HG03175 (cell line): ENCODE data around the gene EHD2.
"Not testable (repeated sequence)": the region's sequence is repeated elsewhere in the genome, so short reads cannot be mapped to it uniquely, and the experiment has no call there.

Experiments
- ATAC-seq: cut with Tn5 transposase; IDR thresholded peaks from one replicate; pipeline ENCODE4 v1.9.1; 2021; ENCODE audit warnings: mild to moderate bottlenecking, moderate library complexity; ENCODE audit not compliant: unreplicated experiment

EHD2 gene

DNA sequence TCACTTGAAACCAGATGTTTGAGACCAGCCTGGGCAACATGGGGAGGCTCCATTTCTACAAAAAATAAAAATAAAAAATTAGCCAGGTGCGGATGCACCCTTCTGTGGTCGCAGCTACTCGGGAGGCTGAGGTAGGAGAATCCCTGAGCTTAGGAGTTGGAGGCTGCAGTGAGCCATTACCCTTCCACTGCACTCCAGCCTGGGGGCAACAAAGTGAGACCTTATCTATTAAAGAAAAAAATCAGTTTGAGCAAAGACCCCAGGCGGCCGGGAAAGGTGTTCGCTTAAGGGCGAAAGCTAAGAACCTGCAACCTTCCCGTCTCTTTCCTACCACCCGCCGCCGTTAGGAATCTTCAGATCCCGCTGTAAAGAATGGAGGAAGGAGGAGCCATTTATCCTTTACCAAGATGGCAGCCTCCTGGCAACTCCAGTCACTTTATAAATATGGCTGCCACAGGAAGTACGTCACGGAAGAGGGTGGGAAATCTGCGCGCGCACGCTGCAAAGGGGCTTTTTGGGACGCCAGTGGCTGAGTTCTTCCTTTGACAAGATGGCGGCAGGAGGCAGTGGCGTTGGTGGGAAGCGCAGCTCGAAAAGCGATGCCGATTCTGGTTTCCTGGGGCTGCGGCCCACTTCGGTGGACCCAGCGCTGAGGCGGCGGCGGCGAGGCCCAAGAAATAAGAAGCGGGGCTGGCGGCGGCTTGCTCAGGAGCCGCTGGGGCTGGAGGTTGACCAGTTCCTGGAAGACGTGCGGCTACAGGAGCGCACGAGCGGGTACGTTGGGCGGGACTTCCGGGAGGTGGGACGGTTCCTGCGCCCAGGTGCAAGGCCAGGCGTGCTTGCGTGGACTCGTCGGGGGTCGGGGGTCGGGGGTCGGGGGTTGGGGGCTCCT is 32.0 kb downstream of the EHD2 start, which contains the start of gene NOP53:
NOP53 (plus strand) TSS at position 537 of the 892 bp plus-strand sequence; CDS start at position 551, 14 bp downstream.
- ATAC-seq: peak; percentile 74

GRCh38 chr19:47746129-47746528 is 32.9 kb downstream of the EHD2 start:
- ATAC-seq: not testable (repeated sequence)

DNA sequence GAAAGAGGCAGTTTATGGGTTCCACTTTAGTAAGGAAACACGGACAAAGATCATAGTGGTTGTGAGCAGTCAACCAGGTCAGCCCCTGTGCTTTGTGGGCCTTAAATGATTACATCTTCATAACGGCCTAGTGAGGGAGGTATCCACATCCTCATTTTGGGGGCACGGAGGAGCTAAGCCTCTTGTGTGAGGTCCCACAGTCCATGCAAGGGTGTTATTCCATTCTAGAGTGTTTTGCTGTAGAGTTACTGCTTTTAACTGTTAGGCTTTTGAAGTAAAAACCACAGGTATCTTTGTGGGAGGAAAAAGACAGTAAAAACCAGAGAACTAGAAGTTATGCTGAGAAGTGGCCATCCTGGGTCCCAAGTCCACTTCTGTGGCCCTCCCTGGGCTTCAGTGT is 36.1 kb downstream of the EHD2 start:
- ATAC-seq: no peak

- no peak for ATAC-seq
Measured at GRCh38 chr19:47750752-47751151, 37.5 kb downstream of the EHD2 start.

GRCh38 chr19:47752440-47753211 is 39.4 kb downstream of the EHD2 start:
- no peak for ATAC-seq

- no peak for ATAC-seq
Measured at GRCh38 chr19:47754206-47755064, 41.2 kb downstream of the EHD2 start.

GRCh38 chr19:47755065-47755761 is 42.0 kb downstream of the EHD2 start:
- ATAC-seq: no peak

- no peak for ATAC-seq
Measured at GRCh38 chr19:47755762-47756626, 42.8 kb downstream of the EHD2 start.

GRCh38 chr19:47756627-47756929 is 43.4 kb downstream of the EHD2 start:
- no peak for ATAC-seq

GRCh38 chr19:47756953-47757608 is 43.9 kb downstream of the EHD2 start:
- no peak for ATAC-seq

- ATAC-seq: no peak
Measured at GRCh38 chr19:47757617-47758442, 44.6 kb downstream of the EHD2 start.

- no peak for ATAC-seq
Measured at GRCh38 chr19:47758443-47758804, 45.2 kb downstream of the EHD2 start.

- ATAC-seq: no peak
Measured at GRCh38 chr19:47760632-47760999, 47.4 kb downstream of the EHD2 start.

GRCh38 chr19:47761566-47761965 is 48.3 kb downstream of the EHD2 start:
- no peak for ATAC-seq

GRCh38 chr19:47762151-47762550 is 48.9 kb downstream of the EHD2 start:
- no peak for ATAC-seq

- ATAC-seq: no peak
Measured at GRCh38 chr19:47762615-47763308, 49.5 kb downstream of the EHD2 start.

DNA sequence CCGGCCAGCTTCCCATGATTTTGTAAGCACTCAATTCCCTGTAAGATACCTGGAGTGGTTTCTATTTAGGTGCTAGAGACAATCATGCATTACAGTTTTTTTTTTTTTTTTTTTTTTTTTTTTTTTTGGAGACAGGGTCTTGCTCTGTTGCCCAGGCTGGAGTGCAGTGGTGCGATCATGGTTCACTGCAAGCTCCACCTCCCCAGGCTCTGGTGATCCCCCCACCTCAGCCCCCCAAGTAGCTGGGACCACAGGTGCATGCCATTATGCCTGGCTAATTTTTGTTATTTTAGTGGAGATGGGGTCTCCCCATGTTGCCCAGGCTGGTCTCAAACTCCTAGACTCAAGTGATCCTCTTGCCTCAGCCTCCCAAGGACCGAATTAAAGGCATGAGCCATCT is 51.5 kb downstream of the EHD2 start:
- ATAC-seq: not testable (repeated sequence)
